ENCODE data around the gene FSTL3. TPM values are rescaled to one million over a fixed set of nuclear protein-coding genes. Genes with fewer than 3 reads are reported as not detected.

The FSTL3 gene
- total and polyA plus RNA-seq, 2 of the 8 experiments (the other 6 are each of a cell fraction or from before 2014, with no cell fraction given): 8.1 to 11.8 TPM

DNA sequence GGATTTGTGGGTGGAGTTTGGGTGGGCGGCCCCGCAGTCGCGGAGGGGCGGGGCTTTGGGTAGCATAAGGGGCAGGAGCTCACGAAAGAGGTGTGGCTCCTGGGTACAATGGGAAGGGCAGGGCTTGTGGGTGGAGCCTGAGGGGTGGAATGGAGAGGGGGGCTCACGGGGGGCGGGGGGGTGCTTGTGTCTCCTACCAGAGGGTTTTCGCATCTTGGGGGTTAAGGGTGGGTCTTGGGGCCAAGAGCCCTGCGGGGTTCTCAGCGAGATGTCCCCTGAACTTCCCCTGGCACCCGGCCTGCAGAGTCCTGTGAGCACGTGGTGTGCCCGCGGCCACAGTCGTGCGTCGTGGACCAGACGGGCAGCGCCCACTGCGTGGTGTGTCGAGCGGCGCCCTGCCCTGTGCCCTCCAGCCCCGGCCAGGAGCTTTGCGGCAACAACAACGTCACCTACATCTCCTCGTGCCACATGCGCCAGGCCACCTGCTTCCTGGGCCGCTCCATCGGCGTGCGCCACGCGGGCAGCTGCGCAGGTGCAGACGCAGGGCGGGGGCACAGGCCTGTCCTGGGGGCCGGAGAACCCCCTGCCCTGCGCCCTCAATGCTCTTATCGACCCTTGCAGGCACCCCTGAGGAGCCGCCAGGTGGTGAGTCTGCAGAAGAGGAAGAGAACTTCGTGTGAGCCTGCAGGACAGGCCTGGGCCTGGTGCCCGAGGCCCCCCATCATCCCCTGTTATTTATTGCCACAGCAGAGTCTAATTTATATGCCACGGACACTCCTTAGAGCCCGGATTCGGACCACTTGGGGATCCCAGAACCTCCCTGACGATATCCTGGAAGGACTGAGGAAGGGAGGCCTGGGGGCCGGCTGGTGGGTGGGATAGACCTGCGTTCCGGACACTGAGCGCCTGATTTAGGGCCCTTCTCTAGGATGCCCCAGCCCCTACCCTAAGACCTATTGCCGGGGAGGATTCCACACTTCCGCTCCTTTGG lies 5.1 kb downstream of the FSTL3 start:
- peak overlapping the region; percentile 97 for H2BK5ac ChIP-seq (ENCODE audit: low read depth, low read length)
- peaks cover 4% of the 10 kb centered on the region; the same call in 1 of the 2 replicates for H3K23me2 ChIP-seq (ENCODE audit: low read depth, low read length)
- H3K36me3 ChIP-seq (ENCODE audit: control insufficient read depth in 2 of 4, insufficient read depth in 4 of 4, low read length in 3 of 4): no peaks in the 10 kb centered on the region
- no peak overlapping the region for H2AFZ ChIP-seq (ENCODE audit: low read length)
- peaks cover 0 to 10% (median 5%) of the 10 kb centered on the region in 4 experiments; a peak in 5 of 7 replicates for H3K27me3 ChIP-seq (replicated peaks in 1 of 4; ENCODE audit: control insufficient read depth in 3 of 4, extremely low read depth in 1 of 4, insufficient read depth in 3 of 4, low read length in 3 of 4)
- no peak overlapping the region for H3K56ac ChIP-seq (replicated peaks; ENCODE audit: insufficient read length, low read depth, low read length)
- H3K4me2 ChIP-seq (ENCODE audit: insufficient read depth in 1 of 2, low read depth in 2 of 2, low read length in 2 of 2): peak overlapping the region; percentile 70 to 90
- H3K27ac ChIP-seq (ENCODE audit: low read depth, low read length): no peak overlapping the region
- H3K14ac ChIP-seq (ENCODE audit: insufficient read length): no peak overlapping the region
- H3K79me2 ChIP-seq (ENCODE audit: control insufficient read depth in 1 of 2, insufficient read depth in 2 of 2, low read length in 2 of 2): no peaks in the 10 kb centered on the region
- no peak overlapping the region for H2BK120ac ChIP-seq (replicated peaks; ENCODE audit: low read depth, low read length)
- H4K20me1 ChIP-seq (replicated peaks in 1 of 2; ENCODE audit: control insufficient read depth in 1 of 2, insufficient read depth in 2 of 2, low read length in 2 of 2): peaks cover 0 to 7% of the 10 kb centered on the region in 2 experiments
- H2BK15ac ChIP-seq (ENCODE audit: low read length): 0 out of 2 replicates have a peak overlapping the region, but pooled peaks have one; percentile 36
- H4K91ac ChIP-seq (replicated peaks; ENCODE audit: insufficient read length, low read length): peak overlapping the region; percentile 95
- no peak overlapping the region for H3K18ac ChIP-seq (ENCODE audit: extremely low read depth, low read length)
- peak overlapping the region; percentile 51 to 80 (median 66); a peak in 7 of 8 replicates for H3K4me3 ChIP-seq (ENCODE audit: extremely low read depth in 1 of 4, insufficient read depth in 2 of 4, low read depth in 3 of 4, low read length in 4 of 4)
- no peak overlapping the region for H4K5ac ChIP-seq (ENCODE audit: insufficient read length, low read depth, low read length)
- DNase-seq (ENCODE audit: low read depth in 1 of 2, low spot score in 2 of 2): no peak
- H3K4ac ChIP-seq (replicated peaks; ENCODE audit: insufficient read length, low read depth, low read length): peak overlapping the region; percentile 90
- H2AK5ac ChIP-seq (ENCODE audit: low read depth, low read length): no peak overlapping the region
- peaks cover 0 to 10% (median 1%) of the 10 kb centered on the region in 4 experiments; a peak in 4 of 7 replicates for H3K4me1 ChIP-seq (replicated peaks in 1 of 4; ENCODE audit: control insufficient read depth in 3 of 4, insufficient read depth in 4 of 4, low read length in 3 of 4)
- CTCF ChIA-PET (ENCODE audit: partially characterized antibody): interaction anchor here (1.0 to 3.0 kb wide), 2 partner anchors 18 to 38 kb away, joined by 4 to 13 read pairs; no protein-coding TSS in a partner anchor
- peak overlapping the region in 1 of 4 experiments; percentile 53; a peak in 2 of 7 replicates for H3K9ac ChIP-seq (replicated peaks in 1 of 4; ENCODE audit: extremely low read depth in 1 of 4, low read depth in 3 of 4, low read length in 3 of 4)
- TF ChIP-seq TEAD4 (IDR thresholded peaks at IDR 0.05; ENCODE audit: low read depth, low read length): no peak
- no peak for TF ChIP-seq CBX8 (IDR thresholded peaks at IDR 0.05; ENCODE audit: borderline replicate concordance, low read depth, low read length)
- no peak for TF ChIP-seq SIN3A (conservative IDR thresholded peaks at IDR 0.05 in 1 of 2, IDR thresholded peaks at IDR 0.05 in 1 of 2; ENCODE audit: low read depth in 1 of 2, low read length in 2 of 2)
- TF ChIP-seq SP1 (IDR thresholded peaks at IDR 0.05; ENCODE audit: low read depth, low read length): peak; percentile 80; the same call in 1 of the 2 replicates
- 92% methylated on average over 39 of the region's 54 CpGs; no CpG with 5 or more reads in 1 of the 2 experiments for WGBS, 2 experiments (ENCODE audit: extremely low coverage in 1 of 2, insufficient coverage in 1 of 2, insufficient read length in 1 of 2, insufficient replicate concordance in 2 of 2, low coverage in 1 of 2, low lambda C conversion rate in 2 of 2, missing lambda C conversion rate in 1 of 2)
- H3K9me3 ChIP-seq (ENCODE audit: insufficient read depth in 2 of 2, low read depth in 1 of 2, low read length in 1 of 2): no peaks in the 10 kb centered on the region
- H2BK12ac ChIP-seq (ENCODE audit: low read depth, low read length): peak overlapping the region; percentile 63; the same call in 1 of the 2 replicates
- H3K79me1 ChIP-seq (ENCODE audit: low read depth, low read length): 0 out of 2 replicates have a peak, but pooled peaks cover 3% of the 10 kb centered on the region
- no peak overlapping the region for H2BK20ac ChIP-seq (ENCODE audit: low read length)
- H3K23ac ChIP-seq (ENCODE audit: insufficient read length): no peak overlapping the region
- no peak for FAIRE-seq
- POLR2A ChIA-PET (ENCODE audit: partially characterized antibody): interaction anchor here (0.6 to 2.0 kb wide), 7 partner anchors 11 to 120 kb away, joined by 3 to 9 read pairs (median 4); partner anchors contain the start of genes BSG and PRSS57
- peak overlapping the region; percentile 78; the same call in 1 of the 2 replicates for H4K8ac ChIP-seq (ENCODE audit: extremely low read depth, insufficient read depth, low read length)
